HepG2 (cell line): ENCODE results near the gene TNIP1.

Source experiments
- CTCF ChIP-seq: sonication (generic); formaldehyde crosslinking; IDR thresholded peaks from 2 replicates; pipeline ENCODE4 v1.5.0; 2020; ENCODE audit warnings: mild to moderate bottlenecking, missing genetic modification reagents, moderate library complexity
- EP300 ChIP-seq, 3 experiments: sonication (generic) in 1 of 3; formaldehyde crosslinking in 1 of 3; IDR thresholded peaks; 2 replicates each; pipeline versions ENCODE4 v1.5.1 to v1.6.1; 2011 to 2020; ENCODE audit warnings: low read depth in 2 of 3, low read length in 2 of 3, borderline replicate concordance in 1 of 3, improper control_type of control experiment in 1 of 3, mild to moderate bottlenecking in 1 of 3, missing genetic modification reagents in 1 of 3, moderate library complexity in 1 of 3
- HOXA7 ChIP-seq: sonication (generic); formaldehyde crosslinking; IDR thresholded peaks from 2 replicates; pipeline ENCODE4 v1.8.1; 2022; ENCODE audit warnings: mild to moderate bottlenecking, missing genetic modification reagents, moderate library complexity
- KDM4B ChIP-seq: sonication (generic); formaldehyde crosslinking; IDR thresholded peaks from 2 replicates; pipeline ENCODE4 v1.4.0; 2020; ENCODE audit warnings: missing genetic modification reagents
- MAFF ChIP-seq: IDR thresholded peaks from 2 replicates; pipeline ENCODE4 v1.6.1; 2011; ENCODE audit warnings: low read depth, low read length, improper control_type of control experiment
- MXI1 ChIP-seq: IDR thresholded peaks from 3 replicates; pipeline ENCODE4 v1.6.1; 2012; ENCODE audit warnings: low read depth, low read length, inconsistent platforms, borderline replicate concordance
- MYPOP ChIP-seq: sonication (generic); formaldehyde crosslinking; IDR thresholded peaks from 2 replicates; pipeline ENCODE4 v1.8.1; 2023; ENCODE audit warnings: mild to moderate bottlenecking, moderate library complexity, missing genetic modification reagents
- ZNF160 ChIP-seq: sonication (generic); formaldehyde crosslinking; IDR thresholded peaks from 2 replicates; pipeline ENCODE4 v1.8.0; 2022; ENCODE audit warnings: mild to moderate bottlenecking, inconsistent platforms, missing genetic modification reagents

- TF ChIP-seq MAFF = no peak
- no peak for TF ChIP-seq MXI1
- no peak for TF ChIP-seq ZNF160 (CRISPR knock-in tag)
- TF ChIP-seq EP300 (IDR thresholded peaks at IDR 0.05; ENCODE audit: low read depth in 2 of 2, low read length in 2 of 2) = no peak
- TF ChIP-seq EP300 (CRISPR knock-in tag; IDR thresholded peaks at IDR 0.05; ENCODE audit: borderline replicate concordance) = no peak
- no peak for TF ChIP-seq CTCF
- TF ChIP-seq KDM4B (CRISPR knock-in tag) = no peak
- TF ChIP-seq MYPOP = no peak
- no peak for TF ChIP-seq HOXA7
Measured at GRCh38 chr5:151087486-151087885, 6.7 kb upstream of the TNIP1 start.
